SK-N-MC (cell line): Measurements from ENCODE around the gene HASPIN.

Experiments used
- EZH2 ChIP-seq: fragments of 200-600 bp; sonication (generic); IDR thresholded peaks from one replicate; pipeline ENCODE4 v1.6.1; 2017; ENCODE audit warnings: antibody characterized with exemption
- FOXP2 ChIP-seq: optimal IDR thresholded peaks from 2 replicates; pipeline ENCODE3; 2011; ENCODE audit warnings: mild to moderate bottlenecking, moderate library complexity; ENCODE audit not compliant: insufficient read depth; ENCODE audit errors: extremely low read length, control extremely low read depth
- POLR2AphosphoS5 ChIP-seq: IDR thresholded peaks from 2 replicates; pipeline ENCODE4 v1.6.1; 2012; ENCODE audit warnings: mild to moderate bottlenecking, low read depth, low read length, borderline replicate concordance

DNA sequence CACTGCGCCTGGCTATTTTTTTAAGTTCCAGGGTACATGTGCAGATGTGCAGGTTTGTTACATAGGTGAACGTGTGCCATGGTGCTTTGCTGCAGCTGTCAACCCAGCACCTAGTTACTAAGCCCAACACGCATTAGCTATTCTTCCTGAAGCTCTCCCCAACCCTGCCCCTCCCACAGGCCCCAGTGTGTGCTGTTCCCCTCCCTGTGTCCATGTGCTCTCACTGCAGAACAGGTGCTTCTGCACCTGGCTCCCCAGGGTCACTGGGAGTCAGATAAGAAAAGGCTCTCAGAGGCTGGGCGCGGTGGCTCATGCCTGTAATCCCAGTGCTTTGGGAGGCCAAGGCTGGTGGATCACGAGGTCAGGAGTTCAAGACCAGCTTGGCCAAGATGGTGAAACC, 6.2 kb downstream of the HASPIN start:
- TF ChIP-seq POLR2AphosphoS5 (no peak), EZH2 (no peak), FOXP2 (no peak)
